Stimulated activated CD8-positive, alpha-beta memory T cell treated with anti-CD3 and anti-CD28 coated beads, Interleukin-2, amount 100 ng/mL, for 1 hour (primary cell): Measurements from ENCODE around the gene TMEM92.

Source experiments
- DNase-seq, 2 donors: peaks; one replicate each; pipeline ENCODE4 v3.0.0-alpha.2; 2020; ENCODE audit warnings: low read depth in 2 of 2

TMEM92 gene

GRCh38 chr17:50328363-50329325 is 54.4 kb downstream of the TMEM92 start:
- no peak for DNase-seq

- DNase-seq = no peak
These were observed 55.5 kb downstream of the TMEM92 start for GRCh38 chr17:50329716-50330115.

GRCh38 chr17:50330151-50330775 is 56.0 kb downstream of the TMEM92 start:
- no peak for DNase-seq
